SK-N-MC (cell line): ENCODE data around the gene INSIG2.

Experiments
- DNase-seq: peaks from one replicate; pipeline ENCODE4 v3.0.0-alpha.2; 2011; ENCODE audit warnings: low read depth, low spot score
- H3K27ac ChIP-seq: fragments of 200-600 bp; sonication (generic); 2 replicates; pipeline ENCODE4 v1.5.1; 2016; ENCODE audit warnings: mixed run types
- H3K36me3 ChIP-seq: fragments of 200-600 bp; sonication (generic); 2 replicates; pipeline ENCODE4 v1.6.1; 2017; ENCODE audit warnings: antibody characterized with exemption, low read length, mixed read lengths; ENCODE audit not compliant: insufficient read depth
- H3K4me3 ChIP-seq: fragments of 200-600 bp; sonication (generic); 2 replicates; pipeline ENCODE4 v1.5.1; 2016
- H3K9ac ChIP-seq: fragments of 200-600 bp; sonication (generic); 2 replicates; pipeline ENCODE4 v1.8.0; 2017; ENCODE audit warnings: mixed run types, mixed read lengths; ENCODE audit not compliant: insufficient read length
- H3K9me3 ChIP-seq: fragments of 200-600 bp; sonication (generic); 2 replicates; pipeline ENCODE4 v1.6.1; 2017; ENCODE audit warnings: low read depth, mild to moderate bottlenecking, antibody characterized with exemption, low read length, moderate library complexity, mixed read lengths
- EZH2 ChIP-seq: fragments of 200-600 bp; sonication (generic); IDR thresholded peaks from one replicate; pipeline ENCODE4 v1.6.1; 2017; ENCODE audit warnings: antibody characterized with exemption
- FOXP2 ChIP-seq: optimal IDR thresholded peaks from 2 replicates; pipeline ENCODE3; 2011; ENCODE audit warnings: mild to moderate bottlenecking, moderate library complexity; ENCODE audit not compliant: insufficient read depth; ENCODE audit errors: extremely low read length, control extremely low read depth
- POLR2AphosphoS5 ChIP-seq: IDR thresholded peaks from 2 replicates; pipeline ENCODE4 v1.6.1; 2012; ENCODE audit warnings: mild to moderate bottlenecking, low read depth, low read length, borderline replicate concordance

Gene INSIG2

GRCh38 chr2:118065015-118065706, 23.1 kb upstream of the INSIG2 start:
- no peak for DNase-seq
- Histone ChIP-seq H3K9ac (no peak overlapping the region), H3K9me3 (no peaks in the 10 kb centered on the region), H3K36me3 (no peaks in the 10 kb centered on the region), H3K4me3 (no peak overlapping the region), H3K27ac (no peak overlapping the region)
- TF ChIP-seq EZH2 (no peak), FOXP2 (no peak), POLR2AphosphoS5 (no peak)

DNA sequence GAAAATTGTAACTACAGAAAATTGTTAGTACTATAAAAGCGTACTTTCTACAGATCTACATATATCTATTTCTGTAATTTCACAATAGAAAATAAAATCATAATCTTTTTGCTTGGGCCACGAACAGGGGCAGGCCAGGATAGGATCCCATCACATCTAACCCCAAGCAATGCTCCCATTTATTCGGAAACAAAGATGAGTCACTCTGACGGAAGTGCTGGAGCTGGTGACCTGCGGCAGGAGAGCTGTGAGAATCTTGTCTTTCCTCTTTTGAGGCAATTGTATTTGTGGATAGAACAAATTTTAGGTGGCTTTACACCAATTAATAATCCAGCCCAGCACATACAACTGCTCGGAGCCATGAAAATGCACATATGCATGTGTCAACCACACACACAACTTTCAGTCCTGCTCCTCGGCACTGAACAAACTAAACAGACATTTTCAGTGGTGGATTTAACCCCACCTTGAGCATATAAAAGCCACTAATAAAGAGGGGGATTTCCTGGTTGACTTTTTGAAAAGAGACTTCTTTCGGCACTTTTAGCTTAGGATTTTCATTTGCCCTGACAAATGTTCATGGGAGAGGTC, 22.3 kb upstream of the INSIG2 start:
- TF ChIP-seq FOXP2 (no peak), EZH2 (no peak), POLR2AphosphoS5 (no peak)

DNA sequence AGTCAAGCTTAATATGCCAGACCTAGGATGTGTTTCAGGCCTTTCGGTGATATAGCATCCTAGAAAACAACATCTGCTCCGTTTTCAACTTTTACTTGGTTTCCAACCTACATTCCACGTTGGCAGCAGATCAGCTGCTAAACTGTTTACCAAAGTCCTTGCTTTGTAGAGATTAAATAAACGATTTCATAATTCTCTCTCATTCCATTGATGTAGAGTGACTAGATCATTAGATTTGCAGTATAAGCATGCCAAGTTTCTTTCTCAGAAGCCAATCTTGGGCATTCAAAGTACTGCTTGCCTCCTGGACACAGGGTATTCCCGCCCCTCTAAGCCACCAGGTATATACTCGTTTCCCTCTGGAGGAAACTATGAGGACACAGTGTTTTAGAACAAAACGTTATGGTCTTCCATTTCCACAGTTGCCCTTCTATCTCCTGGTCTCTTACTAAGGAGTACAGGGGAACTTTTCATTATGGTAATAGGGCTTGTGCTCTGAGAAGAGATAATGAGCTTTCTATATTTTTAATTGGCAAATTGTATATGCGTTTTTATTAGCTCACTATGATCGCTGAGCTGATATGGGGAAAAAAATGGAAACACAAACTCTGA, 10.5 kb upstream of the INSIG2 start:
- Histone ChIP-seq H3K27ac (no peak overlapping the region), H3K4me3 (no peak overlapping the region), H3K36me3 (no peaks in the 10 kb centered on the region), H3K9me3 (no peaks in the 10 kb centered on the region), H3K9ac (no peak overlapping the region)
- TF ChIP-seq FOXP2 (no peak), POLR2AphosphoS5 (no peak), EZH2 (no peak)
- no peak for DNase-seq

More for the DNA sequence above, 22.3 kb upstream of the INSIG2 start:
- Histone ChIP-seq H3K36me3 (no peaks in the 10 kb centered on the region), H3K27ac (no peak overlapping the region), H3K4me3 (no peak overlapping the region), H3K9me3 (no peaks in the 10 kb centered on the region), H3K9ac (no peak overlapping the region)
- DNase-seq: no peak

- no peak overlapping the region for H3K27ac ChIP-seq
- H3K9me3 ChIP-seq: no peaks in the 10 kb centered on the region
- no peaks in the 10 kb centered on the region for H3K36me3 ChIP-seq
- no peak overlapping the region for H3K9ac ChIP-seq
- no peak overlapping the region for H3K4me3 ChIP-seq
- no peak for DNase-seq
- TF ChIP-seq EZH2 (no peak), FOXP2 (no peak), POLR2AphosphoS5 (no peak)
These were observed 9.5 kb upstream of the INSIG2 start for GRCh38 chr2:118078734-118079133.

DNA sequence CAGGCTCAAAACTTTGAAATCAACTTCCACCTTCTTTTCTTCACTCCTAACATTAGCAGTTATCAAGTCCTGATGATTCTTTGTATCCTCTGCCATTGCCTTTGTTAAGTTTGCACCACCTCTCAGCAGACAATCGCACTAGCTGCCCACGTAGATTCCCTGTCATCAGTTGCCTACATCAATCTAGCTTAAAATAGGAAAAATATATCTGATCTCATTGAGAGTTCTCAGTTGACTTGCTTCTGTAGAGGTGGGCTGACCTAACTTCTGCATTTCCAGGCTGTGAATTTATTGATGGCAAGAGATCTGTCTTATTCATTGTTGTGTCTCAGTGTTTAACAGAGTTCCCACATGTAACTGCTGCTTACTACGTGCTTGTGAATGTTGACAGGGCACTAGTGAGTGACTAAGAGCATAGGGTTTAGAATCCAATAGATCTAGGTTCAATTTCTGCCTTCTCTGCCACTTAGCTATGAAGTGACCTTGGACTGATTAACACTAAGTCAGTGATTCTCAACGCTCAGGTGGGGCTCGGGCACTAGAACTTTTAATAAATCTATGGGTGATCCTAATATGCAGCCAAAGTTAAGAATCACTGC, 3.7 kb upstream of the INSIG2 start:
- H3K4me3 ChIP-seq: no peak overlapping the region
- TF ChIP-seq POLR2AphosphoS5: no peak
- no peak for TF ChIP-seq FOXP2
- no peak for TF ChIP-seq EZH2
- DNase-seq: no peak
- no peak overlapping the region for H3K27ac ChIP-seq
- no peaks in the 10 kb centered on the region for H3K36me3 ChIP-seq
- H3K9me3 ChIP-seq: no peaks in the 10 kb centered on the region
- no peak overlapping the region for H3K9ac ChIP-seq

GRCh38 chr2:118085173-118086023, 2.9 kb upstream of the INSIG2 start:
- H3K4me3 ChIP-seq: no peak overlapping the region
- H3K27ac ChIP-seq: no peak overlapping the region
- H3K36me3 ChIP-seq: no peaks in the 10 kb centered on the region
- H3K9ac ChIP-seq: no peak overlapping the region
- no peak for DNase-seq
- H3K9me3 ChIP-seq: no peaks in the 10 kb centered on the region
- TF ChIP-seq EZH2 (no peak), POLR2AphosphoS5 (no peak), FOXP2 (no peak)

DNA sequence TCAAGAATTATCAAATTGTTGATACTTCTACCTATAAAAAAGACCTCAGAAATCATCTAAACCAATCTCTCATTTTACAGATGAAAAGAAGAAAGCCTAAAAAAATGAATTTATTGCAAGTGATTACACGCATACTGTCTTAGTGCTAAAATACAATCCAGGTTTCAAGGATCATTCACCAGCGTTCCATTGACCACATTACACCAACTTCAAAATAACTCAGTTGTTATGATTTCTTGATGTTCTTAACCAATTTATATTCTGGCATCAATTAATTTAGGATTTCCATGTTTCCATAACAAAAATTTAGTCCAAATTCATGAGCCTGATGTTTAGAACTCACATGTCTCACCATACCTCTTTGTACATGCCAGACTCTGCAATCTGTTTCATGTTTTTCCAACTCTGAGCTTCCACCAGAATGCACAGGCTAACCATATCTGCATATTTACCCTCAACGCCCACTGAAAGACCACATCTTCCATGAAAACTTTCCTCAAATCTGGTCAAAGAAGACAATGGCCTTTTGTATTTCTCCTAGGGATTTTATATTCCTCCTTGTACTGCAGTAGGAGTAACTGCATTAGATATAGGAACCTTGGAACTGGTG, 2.1 kb upstream of the INSIG2 start:
- Histone ChIP-seq H3K9me3 (no peaks in the 10 kb centered on the region), H3K27ac (no peak overlapping the region), H3K36me3 (no peaks in the 10 kb centered on the region), H3K9ac (no peak overlapping the region), H3K4me3 (no peak overlapping the region)
- TF ChIP-seq EZH2 (no peak), POLR2AphosphoS5 (no peak), FOXP2 (no peak)
- no peak for DNase-seq
